Nucleus accumbens (tissue), 56 donors: ENCODE results near the gene HABP4.
A peak's percentile ranks its signal among the peaks of the same experiment; 100 is the strongest.

Source experiments
- DNase-seq, 56 donors: peaks; one replicate each; lab custom pipeline; 2025; lab: John Stamatoyannopoulos, UW

HABP4 gene, protein sequence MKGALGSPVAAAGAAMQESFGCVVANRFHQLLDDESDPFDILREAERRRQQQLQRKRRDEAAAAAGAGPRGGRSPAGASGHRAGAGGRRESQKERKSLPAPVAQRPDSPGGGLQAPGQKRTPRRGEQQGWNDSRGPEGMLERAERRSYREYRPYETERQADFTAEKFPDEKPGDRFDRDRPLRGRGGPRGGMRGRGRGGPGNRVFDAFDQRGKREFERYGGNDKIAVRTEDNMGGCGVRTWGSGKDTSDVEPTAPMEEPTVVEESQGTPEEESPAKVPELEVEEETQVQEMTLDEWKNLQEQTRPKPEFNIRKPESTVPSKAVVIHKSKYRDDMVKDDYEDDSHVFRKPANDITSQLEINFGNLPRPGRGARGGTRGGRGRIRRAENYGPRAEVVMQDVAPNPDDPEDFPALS

GRCh38 chr9:96449845-96450612 is at the start of gene HABP4:
Gene HABP4 (plus strand): TSS chr9:96450169. CDS start chr9:96450280, 111 bp downstream.
- DNase-seq = peak; percentile 64 to 98 (median 93)

GRCh38 chr9:96408409-96409280 is 41.3 kb upstream of the HABP4 start:
- no peak for DNase-seq

- DNase-seq = no peak
Observed at GRCh38 chr9:96411129-96411838, 38.7 kb upstream of the HABP4 start.

GRCh38 chr9:96412174-96412913 is 37.6 kb upstream of the HABP4 start:
- no peak for DNase-seq

DNA sequence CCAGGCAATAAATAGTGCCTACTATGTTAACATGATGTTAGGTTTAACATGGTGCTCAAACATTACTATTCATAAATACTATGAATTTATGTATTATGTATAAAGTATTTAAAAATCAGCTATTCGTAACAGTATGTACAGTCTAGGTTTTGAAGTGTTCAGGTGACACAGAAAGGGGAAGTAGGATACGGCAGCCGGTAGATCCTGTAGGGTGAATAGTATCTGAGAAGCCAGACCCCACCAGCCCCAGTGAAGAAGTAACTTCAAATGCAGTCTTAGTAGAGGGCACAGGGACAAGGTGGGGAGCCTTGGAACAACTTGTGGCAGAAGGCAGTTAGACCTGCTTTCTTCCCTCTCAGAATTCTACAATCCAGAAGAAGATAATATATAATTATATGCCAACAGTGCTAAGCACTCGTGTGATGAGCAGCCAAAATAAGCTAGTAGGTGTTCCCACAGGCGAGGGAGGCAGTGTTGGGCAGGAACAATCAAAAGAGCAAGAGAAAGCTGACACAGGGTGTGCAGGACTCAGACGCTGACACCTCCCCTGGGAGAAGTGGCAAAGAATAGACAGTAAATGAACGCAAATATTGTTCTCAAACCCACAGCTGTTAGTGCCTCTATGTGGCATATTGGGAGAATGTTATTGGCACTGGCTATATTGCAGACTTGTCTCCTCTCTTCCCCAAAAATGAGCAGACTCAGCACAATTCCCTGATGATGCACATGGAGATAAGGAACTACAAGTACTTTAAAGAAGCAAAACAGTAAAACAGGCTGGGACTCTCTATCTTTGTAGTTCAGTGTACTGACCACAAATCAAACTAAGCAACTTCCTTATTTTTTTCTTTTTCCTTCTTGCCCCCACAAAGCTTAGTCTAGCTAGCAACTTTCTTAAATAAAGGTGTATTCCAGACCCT is 36.4 kb upstream of the HABP4 start:
- peak in 37 of 56 donors; percentile 2 to 51 (median 22) for DNase-seq

DNA sequence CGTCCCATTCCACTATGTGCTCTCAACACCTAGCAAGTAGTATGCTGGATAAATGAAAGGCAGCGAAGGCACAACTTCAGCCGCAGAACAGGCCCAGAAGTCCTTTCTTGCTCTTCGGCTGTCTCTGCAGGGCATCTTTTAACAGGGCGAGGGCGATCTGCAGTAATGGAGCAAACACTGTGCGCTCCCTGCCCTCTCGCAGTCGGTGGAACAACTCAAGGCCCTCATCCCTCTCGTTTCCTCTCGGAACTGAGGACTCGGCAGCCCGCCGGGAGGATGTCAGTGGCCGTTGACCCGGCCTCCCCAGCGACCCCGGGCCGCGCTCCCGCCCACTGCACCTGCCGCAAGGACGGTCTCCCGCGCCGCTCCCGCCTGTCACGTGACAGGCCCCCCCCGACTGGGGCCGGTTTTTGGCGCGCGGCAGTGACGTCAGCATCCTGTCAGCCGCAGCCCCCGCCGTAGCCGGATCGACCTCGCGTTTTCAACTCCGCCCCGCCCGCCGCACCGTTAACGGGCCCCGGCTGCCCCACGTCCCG is 32.9 kb upstream of the HABP4 start:
- peak in 55 of 56 donors; percentile 33 to 92 (median 82) for DNase-seq

DNA sequence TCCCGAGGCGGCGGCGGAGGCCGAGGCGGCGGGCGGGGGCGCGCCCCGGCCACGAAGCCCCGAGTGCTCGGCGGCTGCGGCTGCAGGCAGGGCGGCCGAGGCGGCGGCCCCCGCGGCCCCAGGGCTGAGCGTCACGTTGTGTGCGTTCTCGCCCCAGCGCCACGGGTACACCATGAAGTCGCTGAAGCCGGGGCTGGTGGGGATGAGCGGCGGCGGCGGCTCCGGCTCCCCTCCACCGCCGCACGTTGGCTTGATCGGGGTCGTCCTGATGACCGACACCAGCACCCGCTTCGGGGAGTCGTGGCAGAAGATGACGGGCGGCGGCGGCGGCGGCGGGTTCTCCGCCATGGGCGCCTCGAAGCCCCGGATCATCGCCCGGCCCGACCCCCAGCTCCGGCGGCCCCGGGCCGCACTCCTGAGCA is 32.3 kb upstream of the HABP4 start:
- peak in 19 of 56 donors; percentile 6 to 64 (median 50) for DNase-seq

- DNase-seq = peak; percentile 50 to 99 (median 94)
Observed at GRCh38 chr9:96418083-96418919, 31.7 kb upstream of the HABP4 start, which contains the start of gene ZNF367. Gene ZNF367 (minus strand): TSS chr9:96418370. CDS start chr9:96418032, 338 bp downstream.

DNA sequence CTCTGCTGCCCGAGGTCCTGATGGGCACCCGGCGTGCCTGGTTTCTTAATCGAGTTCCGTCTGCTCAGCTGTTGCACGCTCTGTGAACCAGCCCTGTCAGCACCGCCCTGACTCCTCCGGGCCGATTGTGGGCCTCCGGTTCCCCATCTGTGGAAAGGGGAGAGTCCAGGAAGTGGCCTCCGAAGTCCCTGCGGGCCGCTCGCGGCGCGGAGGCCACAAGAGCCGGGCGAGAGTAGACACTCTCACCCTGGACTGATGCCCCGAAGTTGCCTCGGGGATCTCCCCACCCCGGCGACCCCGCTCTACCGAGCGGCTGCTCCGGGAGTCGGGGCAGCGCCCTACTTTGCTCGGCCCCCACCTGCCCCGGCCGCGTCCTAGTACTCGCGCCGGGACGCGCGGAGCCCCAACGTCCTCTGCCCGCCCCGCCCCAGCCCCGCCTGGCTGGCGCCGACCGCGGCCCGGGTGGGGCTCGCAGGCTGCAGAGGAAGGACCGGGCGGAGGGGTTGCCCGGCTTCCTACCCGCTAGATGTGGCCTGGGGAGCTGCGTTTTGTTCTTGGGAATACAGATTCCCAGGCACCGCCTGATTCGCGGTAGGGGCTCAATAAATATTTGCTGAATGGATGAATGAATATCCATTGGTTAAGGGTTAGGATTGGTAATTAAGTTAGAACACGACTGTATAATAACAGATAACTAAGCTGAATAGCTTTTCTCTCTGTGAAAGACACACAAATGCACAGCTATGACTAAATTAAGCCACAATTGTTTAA is 30.9 kb upstream of the HABP4 start:
- DNase-seq = peak in 45 of 56 donors; percentile 11 to 86 (median 66)

DNA sequence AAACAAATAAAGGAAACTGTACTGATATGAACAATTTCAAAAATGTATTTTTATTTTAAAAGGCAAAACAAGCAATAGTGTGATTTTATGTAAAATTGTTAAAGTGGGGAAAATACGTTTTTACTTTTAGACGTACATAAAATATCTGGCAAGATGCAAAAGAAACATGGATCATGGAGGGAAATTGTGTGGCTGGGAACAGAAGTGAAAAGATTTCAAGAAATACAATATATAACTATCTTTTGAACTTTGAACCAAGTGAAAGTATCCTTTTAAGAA is 30.3 kb upstream of the HABP4 start:
- DNase-seq = no peak

DNA sequence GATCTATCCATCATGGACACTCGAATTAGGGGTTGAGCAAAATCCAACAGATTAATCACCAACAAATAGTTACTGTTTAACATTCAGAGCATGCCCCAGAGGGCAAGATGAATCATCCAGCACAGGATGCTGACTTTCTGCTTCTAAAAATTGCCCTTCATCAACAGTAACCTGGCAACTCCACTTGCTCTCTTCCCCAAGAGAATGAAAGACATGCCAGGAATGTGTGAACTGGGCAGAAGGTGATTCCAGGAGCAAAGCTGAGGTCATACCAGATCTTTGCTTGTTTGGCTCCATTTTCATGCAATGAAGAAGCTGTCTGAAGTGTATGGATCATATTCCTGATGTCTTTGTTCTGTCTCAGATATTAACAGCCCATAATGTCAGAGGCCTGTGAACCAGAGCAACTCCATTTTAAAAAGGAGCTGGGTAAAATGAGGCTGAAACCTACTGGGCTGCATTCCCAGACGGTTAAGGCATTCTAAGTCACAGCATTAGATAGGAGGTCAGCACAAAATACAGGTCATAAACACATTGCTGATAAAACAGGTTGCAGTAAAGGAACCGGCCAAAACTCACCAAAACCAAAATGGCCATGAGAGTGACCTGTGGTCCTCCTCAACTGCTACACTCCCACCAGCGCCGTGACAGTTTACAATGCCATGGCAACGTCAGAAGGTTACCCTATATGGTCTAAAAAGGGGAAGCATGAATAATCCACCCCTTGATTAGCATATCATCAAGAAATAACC is 29.3 kb upstream of the HABP4 start:
- peak in 26 of 56 donors; percentile 2 to 52 (median 20) for DNase-seq

- DNase-seq = no peak
Observed at GRCh38 chr9:96423322-96423984, 26.5 kb upstream of the HABP4 start.

DNA sequence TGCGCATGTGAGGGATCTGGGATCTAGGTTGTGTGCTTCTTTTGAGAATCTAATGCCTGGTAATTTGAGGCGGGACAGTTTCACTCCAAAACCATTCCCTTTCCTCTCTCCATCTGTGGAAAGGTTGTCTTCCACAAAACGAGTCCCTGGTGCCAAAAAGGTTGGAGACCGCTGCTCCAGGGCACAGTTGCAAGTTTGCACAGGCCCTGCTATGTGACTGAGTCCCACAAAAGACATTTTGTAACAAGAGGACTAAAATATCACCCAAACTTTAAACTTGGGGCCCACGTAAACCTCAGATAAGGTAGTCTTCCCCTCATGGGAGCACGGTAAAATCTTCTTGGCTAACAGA is 26.0 kb upstream of the HABP4 start:
- no peak for DNase-seq

DNA sequence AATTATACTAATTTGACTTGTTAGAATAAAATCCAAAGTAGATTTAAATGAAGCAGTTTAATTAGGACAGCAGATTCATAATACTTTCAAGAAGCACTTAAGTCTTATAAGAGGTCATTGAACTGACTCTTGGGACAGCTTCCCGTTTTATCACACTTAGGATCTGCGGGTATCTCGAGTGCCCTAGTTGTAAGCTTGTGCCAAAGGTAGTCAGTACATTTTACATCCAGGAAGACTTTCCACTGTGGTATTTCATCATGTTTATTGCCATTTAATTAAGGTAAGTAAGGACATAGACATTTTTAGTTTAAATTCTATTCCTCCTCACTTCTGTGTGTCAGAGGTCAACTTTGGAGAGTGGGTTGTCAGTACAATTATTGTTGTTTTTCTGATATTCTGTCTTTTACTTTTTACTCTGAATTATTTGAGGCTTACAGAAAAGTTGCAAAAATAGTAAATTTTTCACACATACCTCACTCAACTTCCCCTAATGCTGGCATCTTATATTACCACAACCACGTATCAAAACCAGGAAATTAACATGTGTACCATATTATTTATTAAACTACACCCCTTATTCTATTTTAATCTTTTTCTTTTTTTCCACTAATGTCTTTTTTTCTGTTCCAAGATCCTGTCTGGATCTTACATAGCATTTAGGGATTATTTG is 24.3 kb upstream of the HABP4 start:
- no peak for DNase-seq
